ENCODE results near the gene MIXL1.
A peak's percentile ranks its signal among the peaks of the same experiment; 100 is the strongest.

MIXL1 gene

GRCh38 chr1:226222686-226223085 lies 778 bp upstream of the MIXL1 start:
- no peak for TF ChIP-seq CTCF (IDR thresholded peaks at IDR 0.05; ENCODE audit: extremely low read depth, insufficient read depth, missing control alignments)
- in situ Hi-C loops (cut with MboI; ENCODE audit: low pct_unique_long_range_greater_than_20kb, low sequenced_read_pairs, unreplicated experiment), result no loop called here
- DNase-seq (ENCODE audit: low spot score), result no peak

- in situ Hi-C loops (cut with MboI; ENCODE audit: low pct_unique_long_range_greater_than_20kb, low sequenced_read_pairs, unreplicated experiment), result no loop called here
- DNase-seq (ENCODE audit: low spot score), result peak; percentile 72
- TF ChIP-seq CTCF (IDR thresholded peaks at IDR 0.05; ENCODE audit: extremely low read depth, insufficient read depth, missing control alignments), result peak; percentile 40
Observed at GRCh38 chr1:226223786-226224244, 351 bp downstream of the MIXL1 start.

GRCh38 chr1:226226601-226227000 lies 3.1 kb downstream of the MIXL1 start:
- no peak for TF ChIP-seq CTCF (IDR thresholded peaks at IDR 0.05; ENCODE audit: extremely low read depth, insufficient read depth, missing control alignments)
- in situ Hi-C loops (cut with MboI; ENCODE audit: low pct_unique_long_range_greater_than_20kb, low sequenced_read_pairs, unreplicated experiment), result no loop called here
- peak; percentile 56 for DNase-seq (ENCODE audit: low spot score)

GRCh38 chr1:226233293-226233692 lies 9.8 kb downstream of the MIXL1 start:
- TF ChIP-seq CTCF (IDR thresholded peaks at IDR 0.05; ENCODE audit: extremely low read depth, insufficient read depth, missing control alignments), result no peak
- in situ Hi-C loops (cut with MboI; ENCODE audit: low pct_unique_long_range_greater_than_20kb, low sequenced_read_pairs, unreplicated experiment), result no loop called here
- DNase-seq (ENCODE audit: low spot score), result no peak

GRCh38 chr1:226233806-226234205 lies 10.3 kb downstream of the MIXL1 start:
- DNase-seq (ENCODE audit: low spot score), result no peak
- in situ Hi-C loops (cut with MboI; ENCODE audit: low pct_unique_long_range_greater_than_20kb, low sequenced_read_pairs, unreplicated experiment), result no loop called here
- TF ChIP-seq CTCF (IDR thresholded peaks at IDR 0.05; ENCODE audit: extremely low read depth, insufficient read depth, missing control alignments), result no peak

GRCh38 chr1:226236826-226237225 lies 13.4 kb downstream of the MIXL1 start:
- in situ Hi-C loops (cut with MboI; ENCODE audit: low pct_unique_long_range_greater_than_20kb, low sequenced_read_pairs, unreplicated experiment), result no loop called here
- no peak for TF ChIP-seq CTCF (IDR thresholded peaks at IDR 0.05; ENCODE audit: extremely low read depth, insufficient read depth, missing control alignments)
- DNase-seq (ENCODE audit: low spot score), result no peak

GRCh38 chr1:226239421-226239820 lies 16.0 kb downstream of the MIXL1 start:
- in situ Hi-C loops (cut with MboI; ENCODE audit: low pct_unique_long_range_greater_than_20kb, low sequenced_read_pairs, unreplicated experiment), result no loop called here
- TF ChIP-seq CTCF (IDR thresholded peaks at IDR 0.05; ENCODE audit: extremely low read depth, insufficient read depth, missing control alignments), result no peak
- no peak for DNase-seq (ENCODE audit: low spot score)
